Right kidney (tissue), 1 donor: Measurements from ENCODE around the gene GRAMD4.

Source experiments
- DNase-seq: peaks from one replicate; pipeline ENCODE4 v3.0.0-alpha.2; 2016

GRAMD4 gene

GRCh38 chr22:46581538-46582244 lies 38.5 kb upstream of the GRAMD4 start:
- no peak for DNase-seq

- DNase-seq = no peak
These were observed 37.8 kb upstream of the GRAMD4 start for GRCh38 chr22:46582281-46582933.

- DNase-seq = no peak
These were observed 36.6 kb upstream of the GRAMD4 start for GRCh38 chr22:46583571-46583970.

DNA sequence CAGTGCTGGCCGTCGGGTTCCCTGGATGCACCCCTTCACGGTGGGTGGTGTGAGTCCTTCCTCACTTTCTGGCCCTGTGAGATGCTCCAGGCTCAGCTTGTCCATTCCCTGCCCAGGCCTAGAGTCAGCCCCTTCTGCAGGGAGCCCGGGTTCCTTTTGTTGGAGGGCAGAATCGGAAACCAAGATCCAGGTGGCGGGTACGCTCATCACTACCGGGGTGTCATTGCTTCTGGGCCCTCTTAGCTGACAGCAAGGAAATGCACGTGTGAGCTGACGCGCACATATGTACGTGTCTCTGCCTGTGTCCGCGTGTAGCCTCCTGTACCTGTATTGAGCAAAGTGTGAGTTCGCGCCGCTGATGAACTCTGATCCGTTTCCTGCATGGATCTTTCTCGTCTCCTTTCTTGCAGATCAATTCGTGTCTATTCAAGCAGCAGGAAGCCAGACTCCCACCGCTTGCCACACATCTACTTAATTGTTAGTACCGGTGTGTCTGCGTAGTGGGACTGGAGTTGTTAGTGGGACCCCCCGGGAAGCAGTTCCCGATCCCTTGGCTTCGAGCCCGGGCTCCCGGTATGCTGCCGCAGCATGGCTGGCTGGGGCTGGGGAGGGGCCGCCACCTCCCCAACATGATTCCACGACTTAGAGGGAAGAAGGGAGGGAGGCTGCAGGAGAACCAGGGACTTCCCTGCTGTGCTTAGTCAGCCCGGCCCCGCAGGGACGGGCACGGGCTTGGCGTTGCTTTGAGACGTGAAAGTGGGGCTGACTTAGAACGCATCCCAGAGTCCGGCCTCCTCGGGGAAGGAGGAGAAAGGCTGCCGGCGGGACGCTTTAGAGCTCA lies 35.9 kb upstream of the GRAMD4 start:
- DNase-seq = no peak

DNA sequence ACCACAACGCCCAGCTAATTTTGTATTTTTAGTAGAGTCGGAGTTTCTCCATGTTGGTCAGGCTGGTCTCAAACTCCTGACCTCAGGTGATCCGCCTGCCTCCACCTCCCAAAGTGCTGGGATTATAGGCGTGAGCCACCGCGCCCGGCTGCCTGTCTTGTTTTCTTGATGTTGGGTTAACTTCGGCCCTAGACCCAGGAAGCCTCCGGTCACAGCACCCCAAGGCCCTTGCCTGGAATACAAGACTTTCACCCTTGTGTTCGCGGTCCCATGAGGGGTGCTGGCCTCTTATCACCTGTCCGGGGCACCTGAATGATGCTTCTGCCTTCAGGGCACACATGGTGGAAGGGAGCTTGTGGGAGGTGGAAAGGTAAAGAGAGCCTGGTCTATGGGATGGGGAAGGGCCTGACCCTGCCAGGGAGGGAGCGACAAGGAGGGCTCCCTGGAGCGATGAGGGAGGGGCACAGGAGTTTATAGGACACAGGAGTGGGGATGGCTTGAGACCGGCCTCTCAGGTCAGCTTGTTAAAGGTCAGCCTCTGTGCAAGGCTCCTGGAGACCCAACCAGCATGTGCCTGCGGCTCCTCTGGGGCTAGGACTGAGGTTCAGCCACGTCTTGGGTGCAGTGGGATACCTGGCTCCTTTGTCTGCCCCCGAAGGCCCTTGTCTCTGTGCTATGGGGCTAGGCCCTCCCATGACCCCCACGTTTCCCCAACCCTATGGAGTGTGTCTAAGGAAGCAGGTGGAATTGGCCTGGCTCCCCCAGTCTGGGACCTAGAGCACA lies 34.7 kb upstream of the GRAMD4 start:
- no peak for DNase-seq

DNA sequence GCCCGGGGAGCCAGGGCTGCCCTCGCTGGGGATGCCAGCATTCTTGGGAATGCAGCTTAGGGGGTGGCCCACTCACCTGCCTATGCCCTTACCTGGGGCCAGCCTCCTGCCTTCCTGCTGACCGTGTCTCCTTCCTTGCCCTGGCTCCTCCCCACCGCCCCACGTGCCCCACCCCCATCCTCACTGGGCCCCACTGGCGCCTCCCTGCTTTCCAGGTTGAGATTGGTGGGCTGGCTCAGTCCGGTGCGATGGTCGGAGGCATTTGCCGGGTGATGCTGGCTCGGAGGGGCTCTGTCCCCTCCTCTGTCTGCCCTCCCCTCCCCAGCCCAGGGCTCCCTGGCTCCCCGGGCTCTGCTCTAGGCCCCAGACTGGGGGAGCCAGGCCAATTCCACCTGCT lies 34.1 kb upstream of the GRAMD4 start:
- no peak for DNase-seq

- no peak for DNase-seq
These were observed 33.6 kb upstream of the GRAMD4 start for GRCh38 chr22:46586531-46587011.

GRCh38 chr22:46587061-46587460 lies 33.1 kb upstream of the GRAMD4 start:
- DNase-seq = no peak

DNA sequence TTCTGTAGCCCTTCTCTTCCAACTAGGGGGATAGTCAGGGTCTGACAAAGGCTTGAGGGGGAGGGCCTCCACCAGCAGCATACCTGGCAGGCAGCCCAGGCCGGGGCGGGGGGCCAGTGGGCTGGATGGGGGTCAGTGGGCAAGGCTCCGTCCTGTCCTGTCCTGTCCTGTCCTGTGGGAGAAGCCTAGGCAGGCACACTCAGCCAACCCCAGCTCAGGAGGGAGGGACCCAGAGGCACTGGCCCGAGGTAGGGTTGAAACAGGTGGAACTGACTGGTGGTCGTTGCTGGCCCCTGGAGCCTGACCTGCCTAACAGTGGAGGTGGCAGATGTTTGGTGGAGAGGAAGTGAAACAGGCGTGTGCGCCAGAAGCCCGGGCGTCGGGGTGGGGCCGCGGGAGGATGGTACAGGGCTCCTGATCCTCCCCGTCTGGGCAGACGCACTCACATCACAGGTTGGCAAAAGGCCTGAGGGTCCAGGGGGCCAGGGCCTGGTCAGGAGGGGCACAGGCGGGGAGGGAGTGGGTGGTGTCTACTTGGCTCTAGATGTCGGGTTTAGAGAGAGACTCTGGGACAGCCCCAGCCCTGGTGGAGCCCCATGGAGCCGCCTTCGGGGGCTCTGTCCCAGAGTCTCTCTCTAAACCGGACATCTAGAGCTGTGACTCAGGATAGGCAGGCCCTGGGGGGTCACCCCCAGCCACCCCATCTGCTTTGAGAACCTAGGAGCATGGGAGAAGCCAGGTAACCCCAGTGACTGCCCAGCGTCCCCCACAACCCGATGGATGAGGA lies 32.5 kb upstream of the GRAMD4 start:
- DNase-seq = no peak

DNA sequence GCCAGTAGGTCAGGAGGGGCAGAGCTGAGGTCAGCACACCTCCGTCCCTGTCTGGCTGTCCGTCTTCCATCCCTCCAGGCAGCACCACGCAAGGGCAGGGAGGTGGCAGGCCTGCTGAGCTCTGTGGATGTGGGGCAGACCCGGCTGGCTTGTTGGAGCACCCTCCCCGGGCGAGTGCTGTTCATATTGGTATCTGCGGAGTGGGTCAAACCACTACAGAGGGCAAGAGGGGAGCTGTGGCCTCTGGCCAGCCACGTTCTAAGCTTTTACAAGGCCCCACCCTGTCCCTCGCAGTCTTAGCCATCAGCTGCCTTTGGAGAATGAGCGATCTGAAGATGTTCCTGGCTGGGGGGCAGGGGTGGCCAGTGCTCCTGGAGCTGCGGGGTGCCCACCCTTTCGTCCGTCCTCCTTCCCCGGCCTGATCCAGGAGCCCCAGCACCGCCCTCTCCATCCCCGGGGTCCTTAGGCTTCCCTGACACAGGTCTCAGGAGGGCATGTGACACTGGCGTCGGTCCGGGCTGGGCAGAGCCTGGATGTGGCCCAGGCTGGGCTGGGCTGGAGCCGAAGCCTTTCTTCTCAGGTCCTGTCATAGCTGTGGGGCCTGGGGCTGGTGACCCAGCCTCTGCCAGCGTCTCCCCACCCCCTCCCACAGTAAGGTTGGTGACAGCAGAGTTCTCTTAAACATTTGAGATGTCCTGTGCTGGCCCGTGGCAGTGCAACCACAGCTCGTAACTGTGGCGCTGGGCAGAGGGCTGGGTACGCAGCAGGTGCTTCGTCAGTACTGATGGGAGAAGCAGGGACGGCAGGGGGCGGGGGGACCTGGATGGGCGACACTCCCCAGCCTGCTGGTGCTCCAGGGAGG lies 31.7 kb upstream of the GRAMD4 start:
- no peak for DNase-seq

GRCh38 chr22:46589141-46589748 lies 30.9 kb upstream of the GRAMD4 start:
- no peak for DNase-seq

DNA sequence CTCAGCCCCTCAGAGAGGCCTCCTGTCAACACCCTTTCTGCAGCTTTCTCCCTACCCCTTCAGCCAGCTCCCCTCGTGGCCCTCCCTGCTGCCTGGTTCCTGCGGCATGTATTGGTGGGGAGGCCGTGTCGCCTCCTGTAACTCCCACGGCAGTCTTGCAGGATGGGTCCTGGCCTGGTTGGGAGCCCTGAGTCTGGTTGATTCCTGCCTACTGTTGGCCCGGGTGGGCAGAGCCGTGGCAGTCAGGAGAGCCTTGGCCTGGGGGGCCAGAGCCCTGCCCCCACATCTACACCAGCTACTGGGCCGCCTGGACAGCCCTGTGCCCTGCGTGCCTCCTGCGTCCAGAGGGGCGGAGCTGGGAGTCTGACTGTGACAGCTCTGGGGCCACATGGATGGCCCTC lies 30.3 kb upstream of the GRAMD4 start:
- no peak for DNase-seq

- DNase-seq = no peak
These were observed 29.9 kb upstream of the GRAMD4 start for GRCh38 chr22:46590334-46590733.

DNA sequence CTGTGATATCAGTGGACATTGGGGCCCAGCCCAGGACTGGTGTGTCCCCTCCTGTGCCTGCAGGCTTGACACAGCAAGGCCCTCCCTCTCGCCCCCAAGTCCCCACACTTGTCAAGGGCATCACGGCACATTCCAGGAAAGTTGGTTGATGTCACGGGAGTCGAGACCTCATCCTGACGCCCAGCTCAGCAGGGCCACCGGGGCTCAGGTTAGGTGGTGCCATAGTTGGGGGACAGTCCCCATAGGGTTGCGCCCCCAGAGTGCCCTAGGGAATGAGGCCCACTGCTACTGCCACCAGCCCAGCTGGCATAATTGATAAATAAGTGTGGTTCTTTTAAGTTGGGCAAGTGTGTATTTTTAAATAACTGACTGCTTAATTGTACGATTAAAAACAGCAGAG lies 28.3 kb upstream of the GRAMD4 start:
- no peak for DNase-seq

GRCh38 chr22:46592390-46592872 lies 27.8 kb upstream of the GRAMD4 start:
- no peak for DNase-seq

- DNase-seq = no peak
These were observed 26.9 kb upstream of the GRAMD4 start for GRCh38 chr22:46593211-46593681.

- no peak for DNase-seq
These were observed 25.9 kb upstream of the GRAMD4 start for GRCh38 chr22:46593996-46594946.

DNA sequence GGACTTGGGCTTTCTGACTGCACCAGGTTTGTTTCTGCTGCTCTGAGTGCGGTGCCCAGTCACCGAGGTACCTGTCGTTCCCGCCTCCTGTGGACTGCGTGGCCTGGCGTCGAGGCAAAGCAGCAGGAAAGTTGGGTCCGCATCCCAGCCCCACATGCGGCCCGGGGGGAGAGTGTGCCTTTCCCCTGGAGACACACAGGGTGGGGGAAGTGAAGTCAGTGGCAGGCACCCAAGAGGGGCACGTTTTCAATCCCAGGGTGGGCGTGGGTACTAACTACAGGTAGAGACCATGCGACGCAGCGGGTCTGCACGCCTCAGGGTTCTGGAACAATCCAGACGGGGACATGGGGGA lies 25.3 kb upstream of the GRAMD4 start:
- no peak for DNase-seq

DNA sequence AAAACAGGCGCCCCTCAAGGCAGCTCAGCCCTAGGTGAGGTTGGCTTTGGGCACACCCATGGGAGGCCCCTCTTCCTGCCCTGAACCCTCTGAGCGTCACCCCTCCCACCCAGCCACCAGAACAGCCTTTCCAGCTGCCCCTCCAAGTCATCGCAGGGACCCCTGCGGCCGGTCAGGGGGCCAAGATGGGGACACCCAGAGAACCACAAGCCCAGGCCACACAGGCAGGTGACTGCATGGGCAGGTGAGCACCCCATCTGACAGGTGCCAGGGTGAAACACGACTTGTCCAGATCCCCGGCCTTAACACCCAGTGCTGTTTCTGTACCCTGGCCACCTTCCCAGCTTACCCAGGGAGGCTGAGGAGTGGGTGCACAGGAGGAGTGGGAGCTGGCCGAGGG lies 24.6 kb upstream of the GRAMD4 start:
- DNase-seq = no peak
